Activated CD4-positive, alpha-beta T cell treated with anti-CD3 and anti-CD28 coated beads for 36 hours (primary cell): ENCODE data around the gene SLC25A25. TPM values are rescaled to one million over a fixed set of nuclear protein-coding genes. Genes with fewer than 3 reads are reported as not detected.

Experiments used
- ATAC-seq: fragments of 200-7000 bp; cut with Tn5 transposase; one replicate; pipeline ENCODE4 v1.10.0; 2021; ENCODE audit warnings: mild to moderate bottlenecking, moderate library complexity
- CTCF ChIA-PET: fragments of 350-600 bp; sonication (Branson Sonifier 250); formaldehyde crosslinking; loops from one replicate; lab custom pipeline; 2021; ENCODE audit warnings: antibody characterized with exemption; lab: Charles Lee
- POLR2A ChIA-PET: fragments of 350-600 bp; sonication (Branson Sonifier 250); formaldehyde crosslinking; loops from one replicate; lab custom pipeline; 2021; ENCODE audit warnings: antibody characterized with exemption, inconsistent platforms; lab: Charles Lee
- DNase-seq: peaks from one replicate; pipeline ENCODE4 v3.0.0-alpha.2; 2020
- H3K27ac Mint-ChIP-seq: one replicate; pipeline ENCODE4 v1.8.0; 2021; ENCODE audit warnings: mixed read lengths
- H3K27me3 Mint-ChIP-seq: one replicate; pipeline ENCODE4 v1.8.0; 2021; ENCODE audit warnings: mixed read lengths
- H3K36me3 Mint-ChIP-seq: one replicate; pipeline ENCODE4 v1.8.0; 2021; ENCODE audit warnings: low read depth, mixed read lengths
- H3K4me1 Mint-ChIP-seq: one replicate; pipeline ENCODE4 v1.8.0; 2021; ENCODE audit warnings: mixed read lengths
- H3K4me3 Mint-ChIP-seq: one replicate; pipeline ENCODE4 v1.8.0; 2021; ENCODE audit warnings: mild to moderate bottlenecking, moderate library complexity, mixed read lengths
- H3K9me3 Mint-ChIP-seq: one replicate; pipeline ENCODE4 v1.8.0; 2021; ENCODE audit warnings: low read depth, mixed read lengths
- intact Hi-C, 2 experiments: fragments of 100-400 bp; cut with DNase I in 1 of 2; cut with micrococcal nuclease in 1 of 2; formaldehyde crosslinking; loops; one replicate each; pipeline versions ENCODE4 v1.14.2 to v1.15.1; 2022 to 2024; cut with DNase I, micrococcal nuclease
- total RNA-seq, 2 experiments: library from RNA; stranded (reverse); gene quantifications; one replicate each; pipeline ENCODE4 v1.2.3, GENCODE V29; 2021

The SLC25A25 gene
- total RNA-seq, 2 experiments from 2014 or later = 6.9 to 10.8 TPM

- peaks cover 9% of the 10 kb centered on the region for H3K4me1 Mint-ChIP-seq
- H3K27ac Mint-ChIP-seq = no peak overlapping the region
- CTCF ChIA-PET = interaction anchor here (0.6 to 2.4 kb wide), 2 partner anchors 9 to 17 kb away, joined by 3 to 6 read pairs; no protein-coding TSS in a partner anchor
- no peak for ATAC-seq
- DNase-seq = no peak
- POLR2A ChIA-PET = no interaction called here
- H3K36me3 Mint-ChIP-seq = no peaks in the 10 kb centered on the region
- H3K4me3 Mint-ChIP-seq = no peak overlapping the region
- intact Hi-C loops = no loop called here
- H3K27me3 Mint-ChIP-seq = no peaks in the 10 kb centered on the region
- no peaks in the 10 kb centered on the region for H3K9me3 Mint-ChIP-seq
These were observed 73.6 kb downstream of the SLC25A25 start for GRCh38 chr9:128141604-128142003.

- Mint-ChIP-seq H3K36me3 (no peaks in the 10 kb centered on the region), H3K4me3 (no peak overlapping the region), H3K27ac (peak overlapping the region; percentile 75), H3K4me1 (peaks cover 9% of the 10 kb centered on the region), H3K9me3 (no peaks in the 10 kb centered on the region), H3K27me3 (no peaks in the 10 kb centered on the region)
- ChIA-PET CTCF (interaction anchor here (0.6 to 2.4 kb wide), 3 partner anchors 9 to 25 kb away, joined by 3 to 6 read pairs (median 3); no protein-coding TSS in a partner anchor), POLR2A (no interaction called here)
- intact Hi-C loops = no loop called here
- DNase-seq (peak; percentile 20), ATAC-seq (peak; percentile 74)
These were observed 74.0 kb downstream of the SLC25A25 start for GRCh38 chr9:128142061-128142460.

GRCh38 chr9:128142596-128142995 is 74.6 kb downstream of the SLC25A25 start:
- Mint-ChIP-seq H3K27me3 (no peaks in the 10 kb centered on the region), H3K4me3 (no peak overlapping the region), H3K36me3 (no peaks in the 10 kb centered on the region), H3K9me3 (no peaks in the 10 kb centered on the region), H3K27ac (no peak overlapping the region), H3K4me1 (peaks cover 9% of the 10 kb centered on the region)
- ChIA-PET POLR2A (no interaction called here), CTCF (interaction anchor here (0.6 to 2.4 kb wide), 2 partner anchors 18 to 25 kb away, joined by 3 to 6 read pairs; no protein-coding TSS in a partner anchor)
- ATAC-seq (no peak), DNase-seq (no peak)
- intact Hi-C loops = no loop called here

GRCh38 chr9:128143525-128144238 is 75.7 kb downstream of the SLC25A25 start:
- Mint-ChIP-seq H3K36me3 (no peaks in the 10 kb centered on the region), H3K27me3 (no peaks in the 10 kb centered on the region), H3K27ac (no peak overlapping the region), H3K4me3 (no peak overlapping the region), H3K9me3 (no peaks in the 10 kb centered on the region), H3K4me1 (peaks cover 9% of the 10 kb centered on the region)
- ChIA-PET CTCF (interaction anchor here (0.7 to 2.4 kb wide), 2 partner anchors 19 to 91 kb away, joined by 3 to 6 read pairs; no protein-coding TSS in a partner anchor), POLR2A (interaction anchor here (0.5 kb wide), 1 partner anchor 158 kb away, joined by 3 read pairs; no protein-coding TSS in a partner anchor)
- intact Hi-C loops = no loop called here
- DNase-seq (no peak), ATAC-seq (no peak)

GRCh38 chr9:128144239-128145181 is 76.5 kb downstream of the SLC25A25 start:
- POLR2A ChIA-PET = no interaction called here
- Mint-ChIP-seq H3K27me3 (no peaks in the 10 kb centered on the region), H3K9me3 (no peaks in the 10 kb centered on the region), H3K27ac (no peak overlapping the region), H3K4me1 (peaks cover 9% of the 10 kb centered on the region), H3K4me3 (no peak overlapping the region), H3K36me3 (no peaks in the 10 kb centered on the region)
- ATAC-seq = no peak
- CTCF ChIA-PET = no interaction called here
- intact Hi-C loops = no loop called here
- no peak for DNase-seq

- DNase-seq (no peak), ATAC-seq (no peak)
- ChIA-PET CTCF (no interaction called here), POLR2A (no interaction called here)
- H3K9me3 Mint-ChIP-seq = no peaks in the 10 kb centered on the region
- intact Hi-C loops = no loop called here
- peaks cover 9% of the 10 kb centered on the region for H3K4me1 Mint-ChIP-seq
- H3K27me3 Mint-ChIP-seq = no peaks in the 10 kb centered on the region
- no peaks in the 10 kb centered on the region for H3K36me3 Mint-ChIP-seq
- H3K27ac Mint-ChIP-seq = no peak overlapping the region
- no peak overlapping the region for H3K4me3 Mint-ChIP-seq
These were observed 77.5 kb downstream of the SLC25A25 start for GRCh38 chr9:128145536-128145935.

GRCh38 chr9:128145951-128146351 is 77.9 kb downstream of the SLC25A25 start:
- DNase-seq (no peak), ATAC-seq (no peak)
- Mint-ChIP-seq H3K9me3 (no peaks in the 10 kb centered on the region), H3K36me3 (no peaks in the 10 kb centered on the region), H3K27me3 (no peaks in the 10 kb centered on the region), H3K4me1 (peaks cover 9% of the 10 kb centered on the region), H3K4me3 (no peak overlapping the region), H3K27ac (no peak overlapping the region)
- CTCF ChIA-PET = interaction anchor here (1.0 kb wide), 1 partner anchor 11 kb away, joined by 4 read pairs; no protein-coding TSS in a partner anchor
- intact Hi-C loops = no loop called here
- POLR2A ChIA-PET = no interaction called here

- no peak for ATAC-seq
- peaks cover 9% of the 10 kb centered on the region for H3K4me1 Mint-ChIP-seq
- H3K4me3 Mint-ChIP-seq = no peak overlapping the region
- intact Hi-C loops = no loop called here
- no peaks in the 10 kb centered on the region for H3K27me3 Mint-ChIP-seq
- no peak for DNase-seq
- CTCF ChIA-PET = interaction anchor here (1.0 kb wide), 1 partner anchor 10 kb away, joined by 4 read pairs; no protein-coding TSS in a partner anchor
- no peaks in the 10 kb centered on the region for H3K36me3 Mint-ChIP-seq
- POLR2A ChIA-PET = no interaction called here
- H3K27ac Mint-ChIP-seq = no peak overlapping the region
- no peaks in the 10 kb centered on the region for H3K9me3 Mint-ChIP-seq
These were observed 78.6 kb downstream of the SLC25A25 start for GRCh38 chr9:128146591-128147120.

GRCh38 chr9:128148509-128149000 is 80.5 kb downstream of the SLC25A25 start:
- H3K9me3 Mint-ChIP-seq = no peaks in the 10 kb centered on the region
- no peak overlapping the region for H3K27ac Mint-ChIP-seq
- ATAC-seq = no peak
- CTCF ChIA-PET = no interaction called here
- H3K4me1 Mint-ChIP-seq = no peaks in the 10 kb centered on the region
- H3K27me3 Mint-ChIP-seq = no peaks in the 10 kb centered on the region
- H3K36me3 Mint-ChIP-seq = no peaks in the 10 kb centered on the region
- H3K4me3 Mint-ChIP-seq = no peak overlapping the region
- intact Hi-C loops = no loop called here
- POLR2A ChIA-PET = interaction anchor here (0.5 kb wide), 1 partner anchor 38 kb away, joined by 6 read pairs; no protein-coding TSS in a partner anchor
- no peak for DNase-seq

- no peaks in the 10 kb centered on the region for H3K36me3 Mint-ChIP-seq
- no peak within 1 kb of the TSS for H3K4me3 Mint-ChIP-seq
- no peaks in the 10 kb centered on the region for H3K27me3 Mint-ChIP-seq
- H3K4me1 Mint-ChIP-seq = no peaks in the 10 kb centered on the region
- ChIA-PET POLR2A (interaction anchor here (0.5 kb wide), 1 partner anchor 37 kb away, joined by 6 read pairs; no protein-coding TSS in a partner anchor), CTCF (interaction anchor here (0.6 to 1.2 kb wide), 2 partner anchors 32 to 42 kb away, joined by 3 read pairs; no protein-coding TSS in a partner anchor)
- no peak within 1 kb of the TSS for H3K27ac Mint-ChIP-seq
- no peaks in the 10 kb centered on the region for H3K9me3 Mint-ChIP-seq
- DNase-seq (no peak), ATAC-seq (no peak)
- intact Hi-C loops = no loop called here
These were observed 81.1 kb downstream of the SLC25A25 start, which contains the start of gene LCN2 for GRCh38 chr9:128149001-128149701. Gene LCN2, plus strand, starts transcription at chr9:128149453. Its CDS starts 73 bp downstream, at chr9:128149526.
